ENCODE results near the gene GNA15. TPM values are rescaled to one million over a fixed set of nuclear protein-coding genes. Genes with fewer than 3 reads are reported as not detected.
"Not testable (repeated sequence)": the region's sequence is repeated elsewhere in the genome, so short reads cannot be mapped to it uniquely, and the experiment has no call there.

The GNA15 gene
- total RNA-seq, 1 donor from 2014 or later = 83.6 TPM

- intact Hi-C loops (cut with micrococcal nuclease) = no loop called here
These were observed 31.9 kb downstream of the GNA15 start for GRCh38 chr19:3167533-3168272.

GRCh38 chr19:3171894-3172672 lies 36.2 kb downstream of the GNA15 start:
- intact Hi-C loops (cut with micrococcal nuclease) = no loop called here

DNA sequence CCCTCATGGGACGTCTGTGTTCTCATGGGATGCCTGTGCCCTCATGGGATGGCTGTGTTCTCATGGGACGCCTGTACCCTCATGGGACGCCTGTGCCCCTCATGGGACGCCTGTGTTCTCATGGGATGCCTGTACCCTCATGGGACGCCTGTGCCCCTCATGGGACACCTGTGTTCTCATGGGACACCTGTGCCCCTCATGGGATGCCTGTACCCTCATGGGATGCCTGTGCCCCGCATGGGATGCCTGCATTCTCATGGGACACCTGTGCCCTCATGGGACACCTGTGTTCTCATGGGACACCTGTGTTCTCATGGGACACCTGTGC lies 36.8 kb downstream of the GNA15 start:
- intact Hi-C loops (cut with micrococcal nuclease) = not testable (repeated sequence)

- intact Hi-C loops (cut with micrococcal nuclease) = loop anchor here (5.0 kb wide), 1 partner anchor 39 kb away; the partner anchor contains the start of gene GNA15
These were observed 40.2 kb downstream of the GNA15 start for GRCh38 chr19:3175781-3176714.

- intact Hi-C loops (cut with micrococcal nuclease) = loop anchor here (5.0 kb wide), 1 partner anchor 40 kb away; the partner anchor contains the start of gene GNA15
These were observed 41.1 kb downstream of the GNA15 start for GRCh38 chr19:3176715-3177501.

DNA sequence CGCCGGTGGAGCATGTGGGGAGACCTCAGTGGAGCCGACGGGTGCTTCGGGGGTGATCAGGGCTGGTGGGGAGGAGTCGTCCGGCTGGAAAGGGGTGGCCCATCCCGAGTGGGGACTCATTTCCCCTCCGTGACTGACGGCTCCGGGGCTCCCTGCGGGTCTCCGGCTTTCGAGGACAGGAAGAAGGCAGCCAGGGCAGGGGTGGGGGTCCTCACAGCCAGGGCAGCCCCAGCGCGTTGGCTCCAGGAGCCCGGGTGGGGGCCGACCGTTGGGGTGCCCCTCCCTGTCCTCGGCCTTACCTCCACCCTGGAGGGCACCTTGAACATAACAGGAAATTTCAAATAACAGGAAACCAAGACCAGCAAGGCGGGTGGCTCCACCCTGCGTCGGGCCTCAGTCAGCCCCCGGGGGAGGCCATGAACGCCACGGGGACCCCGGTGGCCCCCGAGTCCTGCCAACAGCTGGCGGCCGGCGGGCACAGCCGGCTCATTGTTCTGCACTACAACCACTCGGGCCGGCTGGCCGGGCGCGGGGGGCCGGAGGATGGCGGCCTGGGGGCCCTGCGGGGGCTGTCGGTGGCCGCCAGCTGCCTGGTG lies 42.6 kb downstream of the GNA15 start, which contains the start of gene S1PR4:
Gene S1PR4 (plus strand): TSS at position 393 of the 596 bp plus-strand sequence. CDS start 24 bp downstream, at position 417.
- intact Hi-C loops (cut with micrococcal nuclease) = loop anchor here (2.0 to 5.0 kb wide), 2 partner anchors 24 to 41 kb away; partner anchors contain the start of gene GNA15

DNA sequence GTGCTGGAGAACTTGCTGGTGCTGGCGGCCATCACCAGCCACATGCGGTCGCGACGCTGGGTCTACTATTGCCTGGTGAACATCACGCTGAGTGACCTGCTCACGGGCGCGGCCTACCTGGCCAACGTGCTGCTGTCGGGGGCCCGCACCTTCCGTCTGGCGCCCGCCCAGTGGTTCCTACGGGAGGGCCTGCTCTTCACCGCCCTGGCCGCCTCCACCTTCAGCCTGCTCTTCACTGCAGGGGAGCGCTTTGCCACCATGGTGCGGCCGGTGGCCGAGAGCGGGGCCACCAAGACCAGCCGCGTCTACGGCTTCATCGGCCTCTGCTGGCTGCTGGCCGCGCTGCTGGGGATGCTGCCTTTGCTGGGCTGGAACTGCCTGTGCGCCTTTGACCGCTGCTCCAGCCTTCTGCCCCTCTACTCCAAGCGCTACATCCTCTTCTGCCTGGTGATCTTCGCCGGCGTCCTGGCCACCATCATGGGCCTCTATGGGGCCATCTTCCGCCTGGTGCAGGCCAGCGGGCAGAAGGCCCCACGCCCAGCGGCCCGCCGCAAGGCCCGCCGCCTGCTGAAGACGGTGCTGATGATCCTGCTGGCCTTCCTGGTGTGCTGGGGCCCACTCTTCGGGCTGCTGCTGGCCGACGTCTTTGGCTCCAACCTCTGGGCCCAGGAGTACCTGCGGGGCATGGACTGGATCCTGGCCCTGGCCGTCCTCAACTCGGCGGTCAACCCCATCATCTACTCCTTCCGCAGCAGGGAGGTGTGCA lies 43.3 kb downstream of the GNA15 start:
- intact Hi-C loops (cut with micrococcal nuclease) = loop anchor here (2.0 to 5.0 kb wide), 2 partner anchors 24 to 42 kb away; partner anchors contain the start of gene GNA15

DNA sequence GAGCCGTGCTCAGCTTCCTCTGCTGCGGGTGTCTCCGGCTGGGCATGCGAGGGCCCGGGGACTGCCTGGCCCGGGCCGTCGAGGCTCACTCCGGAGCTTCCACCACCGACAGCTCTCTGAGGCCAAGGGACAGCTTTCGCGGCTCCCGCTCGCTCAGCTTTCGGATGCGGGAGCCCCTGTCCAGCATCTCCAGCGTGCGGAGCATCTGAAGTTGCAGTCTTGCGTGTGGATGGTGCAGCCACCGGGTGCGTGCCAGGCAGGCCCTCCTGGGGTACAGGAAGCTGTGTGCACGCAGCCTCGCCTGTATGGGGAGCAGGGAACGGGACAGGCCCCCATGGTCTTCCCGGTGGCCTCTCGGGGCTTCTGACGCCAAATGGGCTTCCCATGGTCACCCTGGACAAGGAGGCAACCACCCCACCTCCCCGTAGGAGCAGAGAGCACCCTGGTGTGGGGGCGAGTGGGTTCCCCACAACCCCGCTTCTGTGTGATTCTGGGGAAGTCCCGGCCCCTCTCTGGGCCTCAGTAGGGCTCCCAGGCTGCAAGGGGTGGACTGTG lies 44.0 kb downstream of the GNA15 start:
- intact Hi-C loops (cut with micrococcal nuclease) = loop anchor here (2.0 to 5.0 kb wide), 2 partner anchors 25 to 43 kb away; partner anchors contain the start of gene GNA15

GRCh38 chr19:3183721-3184641 lies 48.1 kb downstream of the GNA15 start:
- intact Hi-C loops (cut with micrococcal nuclease) = loop anchor here (2.0 kb wide), 2 partner anchors 123 to 401 kb away; partner anchors contain the start of gene SGTA

- intact Hi-C loops (cut with micrococcal nuclease) = loop anchor here (1.0 to 5.0 kb wide), 5 partner anchors 124 to 402 kb away; partner anchors contain the start of gene SGTA
These were observed 49.1 kb downstream of the GNA15 start for GRCh38 chr19:3184847-3185460.

DNA sequence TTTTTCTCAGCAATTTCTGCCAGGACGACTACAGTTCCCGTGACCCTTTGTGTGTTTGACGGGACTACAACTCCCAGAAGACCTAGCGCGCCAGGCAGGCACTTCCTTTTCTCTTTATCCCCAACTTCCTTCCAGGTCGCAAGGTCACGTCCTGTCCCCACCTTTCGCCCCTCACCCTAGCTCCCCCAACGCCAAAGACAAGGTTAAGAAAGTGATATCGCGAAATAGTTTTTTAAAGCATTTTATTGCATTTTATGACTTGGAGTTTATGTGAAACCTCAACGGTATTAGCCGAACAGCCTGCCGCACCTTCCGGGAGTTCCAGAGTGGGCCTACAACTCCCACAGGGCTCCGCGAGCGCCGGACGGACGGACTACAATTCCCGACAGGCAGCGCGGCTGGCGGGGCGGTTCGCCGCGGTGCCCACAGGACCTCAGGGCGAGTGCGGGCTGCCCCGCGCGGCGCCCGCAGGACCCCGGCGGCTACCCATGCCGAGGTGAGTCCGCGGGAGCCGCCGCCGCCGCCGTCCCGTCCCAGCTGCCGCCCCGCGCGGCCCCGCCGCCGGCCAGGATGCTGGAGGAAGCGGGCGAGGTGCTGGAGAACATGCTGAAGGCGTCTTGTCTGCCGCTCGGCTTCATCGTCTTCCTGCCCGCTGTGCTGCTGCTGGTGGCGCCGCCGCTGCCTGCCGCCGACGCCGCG lies 49.8 kb downstream of the GNA15 start, which contains the start of gene NCLN:
Gene NCLN (plus strand): TSS at position 470 of the 699 bp plus-strand sequence. CDS start 101 bp downstream, at position 571.
- intact Hi-C loops (cut with micrococcal nuclease) = loop anchor here (1.0 to 5.0 kb wide), 5 partner anchors 125 to 403 kb away; partner anchors contain the start of gene SGTA

DNA sequence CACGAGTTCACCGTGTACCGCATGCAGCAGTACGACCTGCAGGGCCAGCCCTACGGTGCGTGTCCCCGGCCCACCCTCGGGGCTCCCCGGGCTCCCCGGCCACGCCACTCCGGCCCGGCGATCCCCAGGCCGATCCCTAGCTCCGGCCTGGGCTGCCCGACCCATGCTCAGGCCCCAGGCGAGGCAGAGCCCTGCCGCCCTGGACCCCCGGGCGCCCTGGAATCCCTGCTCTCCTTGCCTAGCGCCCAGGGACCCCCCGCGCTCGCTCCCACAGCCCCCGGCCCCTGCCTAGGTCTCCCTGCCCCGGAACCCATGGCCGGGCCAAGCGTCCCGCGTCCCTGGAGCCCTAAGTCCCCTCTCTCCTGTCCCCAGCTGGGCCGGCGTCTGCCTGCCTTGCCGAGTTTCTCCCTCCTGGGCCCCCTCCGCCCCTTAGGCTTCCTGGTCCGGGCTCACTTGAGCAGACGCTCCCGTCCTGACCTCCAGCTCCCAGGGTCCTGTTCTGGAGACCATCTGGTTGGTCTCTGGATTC lies 50.4 kb downstream of the GNA15 start:
- intact Hi-C loops (cut with micrococcal nuclease) = loop anchor here (5.0 kb wide), 1 partner anchor 234 kb away; no protein-coding TSS in a partner anchor

GRCh38 chr19:3186891-3187661 lies 51.2 kb downstream of the GNA15 start:
- intact Hi-C loops (cut with micrococcal nuclease) = loop anchor here (5.0 kb wide), 1 partner anchor 235 kb away; no protein-coding TSS in a partner anchor

DNA sequence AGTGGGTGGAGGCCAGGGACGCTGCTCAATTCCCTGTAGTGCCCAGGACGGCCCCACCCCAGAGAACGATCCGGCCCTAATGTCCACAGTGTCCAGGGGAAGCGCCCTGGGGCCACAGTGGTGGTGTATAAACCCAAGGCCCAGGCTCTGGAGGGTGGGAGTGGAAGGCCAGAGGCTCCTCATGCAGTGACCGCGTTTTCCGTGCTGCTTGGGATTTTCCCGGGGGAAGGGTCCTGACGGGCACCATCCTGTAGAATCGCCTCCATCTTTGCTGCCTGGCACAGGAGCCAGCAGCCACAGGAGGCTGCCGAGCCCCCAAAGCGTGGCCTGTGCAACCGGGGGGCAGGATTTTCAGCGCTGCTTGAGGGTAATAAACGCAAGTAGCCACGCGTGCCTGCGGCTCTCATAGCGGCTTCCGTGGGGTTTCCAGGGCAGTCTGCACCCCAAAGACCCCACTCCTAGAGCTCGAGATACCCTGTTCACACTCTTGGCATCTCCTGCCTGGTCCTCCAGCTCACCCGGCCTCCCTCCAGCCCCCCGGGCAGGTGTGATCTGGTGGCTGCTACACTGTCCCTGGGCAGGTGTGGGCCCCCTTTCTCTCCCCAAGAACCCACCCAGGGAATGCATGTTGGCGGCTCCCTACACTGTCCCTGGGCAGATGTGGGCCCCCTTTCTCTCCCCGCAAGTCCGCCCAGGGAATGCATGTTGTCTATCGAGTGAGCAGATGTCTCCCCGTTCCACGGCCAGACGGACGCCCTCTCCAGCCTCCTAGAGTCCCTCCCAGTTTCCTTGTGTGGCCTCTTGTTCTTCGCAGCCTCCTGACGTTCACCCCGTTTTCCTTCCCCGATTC lies 52.1 kb downstream of the GNA15 start:
- intact Hi-C loops (cut with micrococcal nuclease) = loop anchor here (5.0 kb wide), 1 partner anchor 236 kb away; no protein-coding TSS in a partner anchor

Measured in T-helper 2 cell treated with Interferon-gamma antibody and Interleukin-4, amounts not matched to agents 100 ng/mL and 5 ng/mL, for 36 hours (primary cell).